Left ventricle myocardium inferior (tissue), 1 donor: ENCODE results near the gene CCDC93. TPM values are rescaled to one million over a fixed set of nuclear protein-coding genes. Genes with fewer than 3 reads are reported as not detected.

Experiments
- DNase-seq: peaks from one replicate; pipeline ENCODE4 v3.0.0-alpha.2; 2020
- H3K27ac ChIP-seq: fragments of 200-600 bp; replicated peaks from 2 replicates; pipeline ENCODE4 v1.8.0; 2021
- H3K27me3 ChIP-seq: fragments of 200-600 bp; 2 replicates; pipeline ENCODE4 v1.8.0; 2021; ENCODE audit warnings: low read depth
- H3K36me3 ChIP-seq: fragments of 200-600 bp; 2 replicates; pipeline ENCODE4 v1.8.0; 2021
- H3K4me1 ChIP-seq: fragments of 200-600 bp; 2 replicates; pipeline ENCODE4 v1.8.0; 2021
- H3K4me3 ChIP-seq: fragments of 200-600 bp; 2 replicates; pipeline ENCODE4 v1.8.0; 2021; ENCODE audit warnings: mild to moderate bottlenecking, moderate library complexity
- H3K9me3 ChIP-seq: fragments of 200-600 bp; replicated peaks from 2 replicates; pipeline ENCODE4 v1.8.0; 2021
- intact Hi-C: fragments of 100-400 bp; cut with micrococcal nuclease; formaldehyde crosslinking; loops from one replicate; pipeline ENCODE4 v1.11.0; 2022
- total RNA-seq: library from RNA; stranded (reverse); fragmentation: NEBNext Ultra II Directional; extraction: Animal tissue kit (Norgen Biotek cat#: 25700); gene quantifications from one replicate; pipeline ENCODE4 v1.2.1, GENCODE V29; 2021
- TF ChIP-seq, protein P1 (sequence below): fragments of 200-600 bp; IDR thresholded peaks from 2 replicates; pipeline ENCODE4 v1.8.0; 2021; ENCODE audit warnings: antibody characterized with exemption, mild to moderate bottlenecking, borderline replicate concordance
- donor health status: DM: no; HTN: yes; CAD: no; lungs with severe emphysema.

CCDC93 gene
- total RNA-seq, 1 donor from 2014 or later = 22.8 TPM

DNA sequence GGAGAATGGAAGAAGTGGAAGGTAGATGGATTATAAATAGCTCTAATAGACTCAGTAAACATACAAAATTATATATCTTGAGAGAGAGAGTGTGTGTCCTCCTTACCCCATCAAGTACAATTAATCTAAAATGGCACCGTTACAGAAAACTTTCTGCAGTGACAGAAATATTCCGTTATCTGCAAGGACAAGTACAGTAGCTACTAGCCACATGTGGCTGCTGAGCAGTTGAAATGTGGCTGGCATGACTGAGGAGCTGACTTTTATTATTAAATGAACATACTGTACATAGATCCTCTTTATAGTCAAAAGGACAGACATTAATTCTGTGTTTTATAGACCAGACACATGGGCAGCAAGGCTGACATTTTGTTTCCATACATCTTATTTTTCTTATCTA is 7.0 kb downstream of the CCDC93 start:
- Histone ChIP-seq H3K4me3 (no peak overlapping the region), H3K9me3 (no peaks in the 10 kb centered on the region), H3K27ac (no peak overlapping the region), H3K4me1 (peaks cover 29% of the 10 kb centered on the region), H3K36me3 (peaks cover 66% of the 10 kb centered on the region), H3K27me3 (no peaks in the 10 kb centered on the region)
- TF ChIP-seq, protein P1, sequence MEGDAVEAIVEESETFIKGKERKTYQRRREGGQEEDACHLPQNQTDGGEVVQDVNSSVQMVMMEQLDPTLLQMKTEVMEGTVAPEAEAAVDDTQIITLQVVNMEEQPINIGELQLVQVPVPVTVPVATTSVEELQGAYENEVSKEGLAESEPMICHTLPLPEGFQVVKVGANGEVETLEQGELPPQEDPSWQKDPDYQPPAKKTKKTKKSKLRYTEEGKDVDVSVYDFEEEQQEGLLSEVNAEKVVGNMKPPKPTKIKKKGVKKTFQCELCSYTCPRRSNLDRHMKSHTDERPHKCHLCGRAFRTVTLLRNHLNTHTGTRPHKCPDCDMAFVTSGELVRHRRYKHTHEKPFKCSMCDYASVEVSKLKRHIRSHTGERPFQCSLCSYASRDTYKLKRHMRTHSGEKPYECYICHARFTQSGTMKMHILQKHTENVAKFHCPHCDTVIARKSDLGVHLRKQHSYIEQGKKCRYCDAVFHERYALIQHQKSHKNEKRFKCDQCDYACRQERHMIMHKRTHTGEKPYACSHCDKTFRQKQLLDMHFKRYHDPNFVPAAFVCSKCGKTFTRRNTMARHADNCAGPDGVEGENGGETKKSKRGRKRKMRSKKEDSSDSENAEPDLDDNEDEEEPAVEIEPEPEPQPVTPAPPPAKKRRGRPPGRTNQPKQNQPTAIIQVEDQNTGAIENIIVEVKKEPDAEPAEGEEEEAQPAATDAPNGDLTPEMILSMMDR = no peak
- intact Hi-C loops = loop anchor here (10.0 kb wide), 1 partner anchor 172 kb away; no protein-coding TSS in a partner anchor
- no peak for DNase-seq

DNA sequence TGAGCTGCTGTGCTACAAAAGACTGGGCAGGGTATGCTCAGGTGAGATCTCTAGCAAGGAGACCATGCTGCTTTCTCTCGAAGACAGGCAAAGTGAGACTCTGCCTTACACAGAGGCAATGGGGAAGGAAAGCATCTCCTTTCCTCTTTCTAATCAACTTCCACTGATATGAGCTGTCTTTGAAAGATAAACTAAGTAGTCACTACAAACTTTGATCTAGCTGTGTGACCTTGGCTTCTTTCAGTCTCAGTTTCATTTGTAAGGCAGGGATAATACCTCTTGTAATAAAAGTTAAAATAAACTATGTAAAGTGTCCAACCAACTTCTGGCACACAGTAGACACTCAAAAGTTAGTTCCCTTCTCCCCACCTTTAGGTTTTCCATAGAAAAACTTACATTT is 7.5 kb downstream of the CCDC93 start:
- intact Hi-C loops = loop anchor here (10.0 kb wide), 1 partner anchor 172 kb away; no protein-coding TSS in a partner anchor
- Histone ChIP-seq H3K36me3 (peaks cover 72% of the 10 kb centered on the region), H3K27me3 (no peaks in the 10 kb centered on the region), H3K27ac (no peak overlapping the region), H3K4me3 (no peak overlapping the region), H3K4me1 (peaks cover 24% of the 10 kb centered on the region), H3K9me3 (no peaks in the 10 kb centered on the region)
- no peak for DNase-seq
- TF ChIP-seq, protein P1 = no peak

DNA sequence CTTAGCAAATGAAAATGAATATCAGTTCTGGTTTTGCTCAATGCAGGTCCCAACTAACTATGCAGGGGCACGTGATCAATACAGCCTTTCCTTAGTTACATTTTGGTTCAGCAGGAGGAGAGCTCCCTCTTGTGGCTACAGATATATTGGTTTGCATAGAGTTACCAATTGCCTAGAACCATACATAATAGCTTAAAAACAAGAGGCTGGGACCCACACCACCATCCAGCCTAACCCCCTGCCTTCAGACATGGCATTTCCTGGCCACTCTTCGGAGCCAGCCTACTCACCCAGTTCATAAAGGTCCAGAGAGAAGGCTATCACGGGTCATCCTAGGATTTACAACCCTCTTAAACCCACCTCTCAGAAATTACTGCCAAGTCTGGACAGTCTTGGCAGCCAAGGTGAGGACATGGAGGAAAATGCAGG is 10.5 kb downstream of the CCDC93 start:
- peaks cover 94% of the 10 kb centered on the region for H3K36me3 ChIP-seq
- no peak for DNase-seq
- H3K4me1 ChIP-seq = peaks cover 16% of the 10 kb centered on the region
- no peaks in the 10 kb centered on the region for H3K9me3 ChIP-seq
- TF ChIP-seq, protein P1 = peak; percentile 90
- no peaks in the 10 kb centered on the region for H3K27me3 ChIP-seq
- H3K27ac ChIP-seq = no peak overlapping the region
- no peak overlapping the region for H3K4me3 ChIP-seq
- intact Hi-C loops = loop anchor here (10.0 kb wide), 1 partner anchor 169 kb away; no protein-coding TSS in a partner anchor

DNA sequence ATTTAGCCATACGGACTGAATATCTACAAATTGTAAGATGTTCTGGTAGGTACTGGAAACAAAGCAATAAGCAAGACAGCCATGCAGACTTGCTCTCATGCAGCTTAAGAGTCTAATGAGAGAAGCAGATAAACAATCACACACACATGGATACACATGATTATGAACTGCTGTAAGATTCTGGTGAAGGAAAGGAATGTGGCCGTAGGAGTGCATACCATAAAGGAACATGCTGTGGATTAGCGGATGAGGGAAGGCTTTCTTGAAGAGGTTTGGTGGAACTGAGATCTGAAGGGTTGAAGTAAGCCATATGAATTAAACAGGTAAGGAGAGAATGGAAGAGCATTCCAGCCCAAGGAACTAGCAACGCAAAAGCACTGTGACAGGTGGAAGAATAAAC is 13.8 kb downstream of the CCDC93 start:
- Histone ChIP-seq H3K9me3 (no peaks in the 10 kb centered on the region), H3K36me3 (peaks cover 94% of the 10 kb centered on the region), H3K4me1 (peaks cover 23% of the 10 kb centered on the region), H3K27ac (no peak overlapping the region), H3K27me3 (no peaks in the 10 kb centered on the region), H3K4me3 (no peak overlapping the region)
- intact Hi-C loops = loop anchor here (10.0 kb wide), 1 partner anchor 165 kb away; no protein-coding TSS in a partner anchor
- no peak for DNase-seq
- TF ChIP-seq, protein P1 = no peak

DNA sequence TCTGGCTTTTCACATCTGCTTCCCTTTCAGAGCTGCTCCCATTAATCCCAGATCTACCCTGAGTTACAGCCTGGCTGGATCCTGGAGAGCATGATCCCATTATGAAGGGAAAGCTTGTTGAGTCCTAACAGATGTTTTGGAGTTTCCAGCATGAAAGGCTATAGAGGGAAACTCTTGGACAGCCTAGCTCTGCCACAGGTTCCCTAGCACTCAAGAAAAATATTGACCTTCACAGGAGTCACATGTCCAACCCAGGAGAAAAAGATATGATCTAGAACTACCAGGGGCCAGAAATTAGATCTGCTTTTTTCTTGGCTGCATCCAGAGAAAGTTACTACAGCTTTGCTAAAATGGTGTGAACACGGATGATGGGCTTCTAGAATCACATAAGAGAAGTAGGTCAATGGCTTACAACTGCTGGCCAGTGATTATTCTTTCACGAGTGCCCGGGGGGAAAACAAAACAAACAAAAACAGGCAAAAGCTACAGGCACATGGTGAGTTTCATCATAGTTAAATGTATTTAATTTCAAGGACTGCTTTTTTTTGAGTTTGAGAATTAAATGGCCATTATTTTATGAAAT is 15.9 kb downstream of the CCDC93 start:
- intact Hi-C loops = no loop called here
- Histone ChIP-seq H3K27ac (peak overlapping the region; percentile 13), H3K36me3 (peaks cover 99% of the 10 kb centered on the region), H3K4me3 (no peak overlapping the region), H3K9me3 (no peaks in the 10 kb centered on the region), H3K4me1 (peaks cover 20% of the 10 kb centered on the region), H3K27me3 (no peaks in the 10 kb centered on the region)
- no peak for DNase-seq
- TF ChIP-seq, protein P1 = no peak
